HEK293 (cell line): ENCODE data around the gene GSG1L.
A peak's percentile ranks its signal among the peaks of the same experiment; 100 is the strongest.

ENCODE experiments used
- CTCF ChIA-PET: fragments of 350-600 bp; formaldehyde crosslinking; extraction: SDS; loops from one replicate; lab custom pipeline; 2021; ENCODE audit warnings: antibody characterized with exemption; lab: Yijun Ruan, JAX
- POLR2A ChIA-PET: fragments of 300-600 bp; formaldehyde crosslinking; extraction: SDS; loops from one replicate; lab custom pipeline; 2020; ENCODE audit warnings: antibody characterized with exemption, inconsistent platforms; lab: Yijun Ruan, JAX
- H3K27ac ChIP-seq: fragments of 200-500 bp; sonication (Bioruptor generic); 2 replicates; pipeline ENCODE4 v1.5.1; 2014; ENCODE audit warnings: low read depth, low read length, control low read depth, inconsistent platforms; ENCODE audit errors: extremely low read depth
- H3K36me3 ChIP-seq, 2 experiments: fragments of 200-500 bp in 1 of 2; sonication (Bioruptor generic) in 1 of 2; 1 replicate in 1 of 2; 2 replicates in 1 of 2; pipeline ENCODE4 v1.5.1; 2014 to 2017; ENCODE audit warnings: inconsistent platforms in 2 of 2, low read length in 2 of 2; ENCODE audit not compliant: control insufficient read depth in 2 of 2, insufficient read depth in 1 of 2
- H3K4me1 ChIP-seq: fragments of 200-500 bp; sonication (Bioruptor generic); 2 replicates; pipeline ENCODE4 v1.5.1; 2014; ENCODE audit warnings: mild to moderate bottlenecking, low read length, inconsistent platforms; ENCODE audit not compliant: control insufficient read depth, insufficient read depth
- H3K4me3 ChIP-seq: 2 replicates; pipeline ENCODE4 v1.5.1; 2011; ENCODE audit warnings: low read depth, mild to moderate bottlenecking, control low read depth, low read length, moderate library complexity
- H3K9me3 ChIP-seq: fragments of 200-500 bp; sonication (Bioruptor generic); 2 replicates; pipeline ENCODE4 v1.5.1; 2014; ENCODE audit warnings: low read depth, low read length, inconsistent platforms; ENCODE audit not compliant: control insufficient read depth, insufficient read depth
- GLIS1 ChIP-seq: fragments of 450-650 bp; formaldehyde crosslinking; IDR thresholded peaks from 2 replicates; pipeline ENCODE4 v1.5.1; 2016; ENCODE audit warnings: missing biosample characterization, missing genetic modification characterization
- OSR2 ChIP-seq: fragments of 450-650 bp; formaldehyde crosslinking; IDR thresholded peaks from 2 replicates; pipeline ENCODE4 v1.5.1; 2016; ENCODE audit warnings: missing biosample characterization, missing genetic modification characterization
- RBAK ChIP-seq: fragments of 450-650 bp; formaldehyde crosslinking; IDR thresholded peaks from 2 replicates; pipeline ENCODE4 v1.5.1; 2016; ENCODE audit warnings: missing biosample characterization, missing genetic modification characterization
- SCRT1 ChIP-seq: fragments of 450-650 bp; formaldehyde crosslinking; IDR thresholded peaks from 2 replicates; pipeline ENCODE4 v1.5.1; 2016; ENCODE audit warnings: missing biosample characterization, missing genetic modification characterization, borderline replicate concordance
- TRIM28 ChIP-seq: IDR thresholded peaks from 2 replicates; pipeline ENCODE4 v1.6.1; 2011; ENCODE audit warnings: low read length, control low read depth, borderline replicate concordance
- ZFP69B ChIP-seq: fragments of 450-650 bp; formaldehyde crosslinking; IDR thresholded peaks from 2 replicates; pipeline ENCODE4 v1.5.1; 2016; ENCODE audit warnings: missing biosample characterization, missing genetic modification characterization
- ZNF132 ChIP-seq: fragments of 450-650 bp; formaldehyde crosslinking; IDR thresholded peaks from 2 replicates; pipeline ENCODE4 v1.5.1; 2017; ENCODE audit warnings: missing biosample characterization, missing genetic modification characterization, borderline replicate concordance
- ZNF2 ChIP-seq: fragments of 450-650 bp; formaldehyde crosslinking; IDR thresholded peaks from 2 replicates; pipeline ENCODE4 v1.5.1; 2016; ENCODE audit warnings: missing biosample characterization, missing genetic modification characterization
- ZNF302 ChIP-seq: fragments of 450-650 bp; formaldehyde crosslinking; IDR thresholded peaks from 2 replicates; pipeline ENCODE4 v1.5.1; 2016; ENCODE audit warnings: missing biosample characterization, missing genetic modification characterization, low read depth
- ZNF324 ChIP-seq: fragments of 450-650 bp; formaldehyde crosslinking; IDR thresholded peaks from 2 replicates; pipeline ENCODE4 v1.5.1; 2016; ENCODE audit warnings: missing biosample characterization, missing genetic modification characterization
- ZNF341 ChIP-seq: fragments of 450-650 bp; formaldehyde crosslinking; IDR thresholded peaks from 2 replicates; pipeline ENCODE4; 2016; ENCODE audit warnings: low read depth, missing biosample characterization, missing genetic modification characterization
- ZNF623 ChIP-seq: fragments of 450-650 bp; formaldehyde crosslinking; IDR thresholded peaks from 2 replicates; pipeline ENCODE4 v1.5.1; 2016; ENCODE audit warnings: missing biosample characterization, missing genetic modification characterization
- ZNF626 ChIP-seq: fragments of 450-650 bp; sonication (Bioruptor Pico); formaldehyde crosslinking; IDR thresholded peaks from 2 replicates; pipeline ENCODE4 v1.5.1; 2018; ENCODE audit warnings: missing biosample characterization, missing genetic modification characterization, inconsistent platforms
- ZNF76 ChIP-seq: fragments of 450-650 bp; formaldehyde crosslinking; IDR thresholded peaks from 2 replicates; pipeline ENCODE4; 2016; ENCODE audit warnings: low read depth, missing biosample characterization, missing genetic modification characterization, borderline replicate concordance
- ZNF791 ChIP-seq: fragments of 450-650 bp; formaldehyde crosslinking; IDR thresholded peaks from 2 replicates; pipeline ENCODE4 v1.5.1; 2016; ENCODE audit warnings: missing biosample characterization, missing genetic modification characterization
- ZNF830 ChIP-seq: fragments of 450-650 bp; IDR thresholded peaks from 2 replicates; pipeline ENCODE4 v1.5.0; 2018; ENCODE audit warnings: missing biosample characterization, missing genetic modification characterization, low read depth, mild to moderate bottlenecking, moderate library complexity
- ZSCAN16 ChIP-seq: fragments of 450-650 bp; formaldehyde crosslinking; IDR thresholded peaks from 2 replicates; pipeline ENCODE4 v1.5.1; 2016; ENCODE audit warnings: missing biosample characterization, missing genetic modification characterization
- TF ChIP-seq, protein P1 (sequence below): fragments of 450-650 bp; IDR thresholded peaks from 2 replicates; pipeline ENCODE4 v1.5.1; 2018; ENCODE audit warnings: missing biosample characterization, missing genetic modification characterization
- TF ChIP-seq, protein P2 (sequence below): fragments of 450-650 bp; formaldehyde crosslinking; IDR thresholded peaks from 2 replicates; pipeline ENCODE4 v1.5.1; 2016; ENCODE audit warnings: missing biosample characterization, missing genetic modification characterization
- TF ChIP-seq, protein P3 (sequence below): fragments of 450-650 bp; formaldehyde crosslinking; IDR thresholded peaks from 2 replicates; pipeline ENCODE4 v1.5.1; 2016; ENCODE audit warnings: missing biosample characterization, missing genetic modification characterization
- TF ChIP-seq, protein P4 (sequence below): fragments of 450-650 bp; formaldehyde crosslinking; IDR thresholded peaks from 2 replicates; pipeline ENCODE4 v1.5.1; 2017; ENCODE audit warnings: missing biosample characterization, missing genetic modification characterization

Gene GSG1L

DNA sequence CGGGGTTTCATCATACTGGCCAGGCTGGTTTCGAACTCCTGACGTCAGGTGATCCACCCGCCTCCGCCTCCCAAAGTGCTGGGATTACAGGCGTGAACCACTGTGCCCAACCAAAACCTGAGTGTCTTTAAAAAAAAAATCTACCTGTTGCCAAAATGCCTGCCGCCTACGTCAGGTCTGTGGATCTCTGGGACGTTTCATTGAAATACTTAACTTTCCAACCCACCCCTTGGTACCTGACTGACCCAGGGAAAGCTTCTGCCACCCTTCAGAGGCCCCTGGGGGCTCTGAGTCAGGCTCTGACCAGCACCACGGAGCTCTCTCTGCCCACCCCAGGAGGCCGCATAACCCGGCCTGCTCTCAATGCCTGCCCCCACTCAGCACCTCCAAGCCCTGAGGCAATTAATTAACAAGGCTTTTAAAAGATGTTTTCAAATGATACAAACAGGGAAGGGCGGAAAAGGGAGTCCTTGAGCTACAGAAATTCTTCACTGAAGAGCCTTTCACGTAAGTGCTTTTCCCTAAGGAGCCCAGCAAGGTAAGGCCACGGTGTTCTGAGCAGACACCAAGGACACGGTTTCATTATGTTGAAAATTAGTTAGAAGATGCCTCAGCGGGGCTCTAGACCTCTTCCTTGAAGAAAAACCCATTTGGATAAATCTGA, 29.3 kb upstream of the GSG1L start (continued):
- TF ChIP-seq SCRT1 (tag by site-specific recombination): peak; percentile 65; the same call in 1 of the 2 replicates

DNA sequence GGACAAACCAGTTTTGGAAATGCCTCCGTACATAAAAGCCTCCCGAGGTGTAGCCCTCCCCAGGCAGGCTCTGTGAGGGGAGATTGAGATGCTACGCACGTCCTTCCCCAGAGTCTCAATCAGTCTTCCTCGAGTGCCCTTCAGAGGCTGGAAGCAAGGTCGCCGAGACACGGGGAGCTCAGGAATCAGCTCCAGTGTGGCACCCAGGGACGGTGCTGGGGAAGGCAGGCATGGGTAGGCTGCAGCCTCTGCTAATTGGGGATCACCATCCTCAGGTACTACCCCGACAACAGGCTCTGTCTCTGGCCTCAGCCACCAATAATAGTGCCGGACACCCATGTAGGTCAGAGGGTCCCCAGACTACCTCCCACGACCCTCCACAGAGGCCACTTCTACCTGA, 28.1 kb upstream of the GSG1L start:
- Histone ChIP-seq H3K4me1 (no peaks in the 10 kb centered on the region), H3K27ac (no peak overlapping the region), H3K9me3 (no peaks in the 10 kb centered on the region), H3K36me3 (peaks cover 0 to under 1% of the 10 kb centered on the region in 2 experiments; a peak in 2 of 3 replicates), H3K4me3 (no peak overlapping the region)
- TF ChIP-seq, protein P1, sequence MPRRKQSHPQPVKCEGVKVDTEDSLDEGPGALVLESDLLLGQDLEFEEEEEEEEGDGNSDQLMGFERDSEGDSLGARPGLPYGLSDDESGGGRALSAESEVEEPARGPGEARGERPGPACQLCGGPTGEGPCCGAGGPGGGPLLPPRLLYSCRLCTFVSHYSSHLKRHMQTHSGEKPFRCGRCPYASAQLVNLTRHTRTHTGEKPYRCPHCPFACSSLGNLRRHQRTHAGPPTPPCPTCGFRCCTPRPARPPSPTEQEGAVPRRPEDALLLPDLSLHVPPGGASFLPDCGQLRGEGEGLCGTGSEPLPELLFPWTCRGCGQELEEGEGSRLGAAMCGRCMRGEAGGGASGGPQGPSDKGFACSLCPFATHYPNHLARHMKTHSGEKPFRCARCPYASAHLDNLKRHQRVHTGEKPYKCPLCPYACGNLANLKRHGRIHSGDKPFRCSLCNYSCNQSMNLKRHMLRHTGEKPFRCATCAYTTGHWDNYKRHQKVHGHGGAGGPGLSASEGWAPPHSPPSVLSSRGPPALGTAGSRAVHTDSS (tag by site-specific recombination): no peak
- TF ChIP-seq ZNF623 (tag by site-specific recombination) (no peak), ZNF830 (tag by site-specific recombination) (no peak), ZSCAN16 (tag by site-specific recombination) (no peak), ZFP69B (tag by site-specific recombination) (no peak), ZNF791 (tag by site-specific recombination) (no peak), ZNF341 (tag by site-specific recombination) (no peak)
- TF ChIP-seq, protein P2, sequence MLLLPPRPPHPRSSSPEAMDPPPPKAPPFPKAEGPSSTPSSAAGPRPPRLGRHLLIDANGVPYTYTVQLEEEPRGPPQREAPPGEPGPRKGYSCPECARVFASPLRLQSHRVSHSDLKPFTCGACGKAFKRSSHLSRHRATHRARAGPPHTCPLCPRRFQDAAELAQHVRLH (tag by site-specific recombination): no peak
- ChIA-PET CTCF (interaction anchor here (0.6 to 1.6 kb wide), 9 partner anchors 8 to 528 kb away, joined by 3 to 4 read pairs (median 3); no protein-coding TSS in a partner anchor), POLR2A (no interaction called here)

DNA sequence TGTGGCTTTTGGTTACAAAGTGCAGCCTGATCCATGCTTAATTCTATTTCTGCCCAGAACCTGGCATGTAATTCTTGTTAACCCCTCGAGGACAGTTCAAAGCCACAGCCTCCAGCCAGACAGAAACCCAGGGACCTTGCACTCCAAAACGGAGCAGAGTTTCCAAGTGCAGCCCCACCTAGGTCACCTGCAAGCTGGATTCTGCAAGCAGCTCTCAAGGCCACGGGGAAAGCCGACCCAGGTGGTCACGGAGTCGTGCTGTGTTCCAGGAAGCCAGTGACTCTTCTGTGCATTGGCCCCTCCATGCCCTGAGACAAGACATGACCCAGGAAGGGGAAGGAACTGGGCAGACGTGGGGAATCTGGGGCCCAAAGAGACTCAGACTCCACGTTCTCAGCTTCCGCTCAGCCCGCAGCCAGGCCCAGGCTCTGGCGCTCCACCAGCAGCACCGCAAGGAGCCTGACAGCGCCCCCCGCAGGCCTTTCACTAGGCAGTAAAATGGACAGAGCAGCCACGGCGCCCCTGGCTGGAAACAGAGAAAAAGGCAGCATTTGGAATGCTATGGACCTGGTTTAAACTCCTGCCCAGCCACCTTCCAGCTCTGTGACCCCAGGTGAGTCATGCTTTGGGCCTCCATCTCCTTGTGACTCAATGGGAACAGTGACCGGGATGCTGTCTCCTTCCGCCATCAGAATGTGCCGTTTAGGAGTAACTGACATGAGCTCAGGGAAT, 27.3 kb upstream of the GSG1L start:
- no peak overlapping the region for H3K4me3 ChIP-seq
- no peak for TF ChIP-seq ZNF2 (tag by site-specific recombination)
- TF ChIP-seq, protein P3, sequence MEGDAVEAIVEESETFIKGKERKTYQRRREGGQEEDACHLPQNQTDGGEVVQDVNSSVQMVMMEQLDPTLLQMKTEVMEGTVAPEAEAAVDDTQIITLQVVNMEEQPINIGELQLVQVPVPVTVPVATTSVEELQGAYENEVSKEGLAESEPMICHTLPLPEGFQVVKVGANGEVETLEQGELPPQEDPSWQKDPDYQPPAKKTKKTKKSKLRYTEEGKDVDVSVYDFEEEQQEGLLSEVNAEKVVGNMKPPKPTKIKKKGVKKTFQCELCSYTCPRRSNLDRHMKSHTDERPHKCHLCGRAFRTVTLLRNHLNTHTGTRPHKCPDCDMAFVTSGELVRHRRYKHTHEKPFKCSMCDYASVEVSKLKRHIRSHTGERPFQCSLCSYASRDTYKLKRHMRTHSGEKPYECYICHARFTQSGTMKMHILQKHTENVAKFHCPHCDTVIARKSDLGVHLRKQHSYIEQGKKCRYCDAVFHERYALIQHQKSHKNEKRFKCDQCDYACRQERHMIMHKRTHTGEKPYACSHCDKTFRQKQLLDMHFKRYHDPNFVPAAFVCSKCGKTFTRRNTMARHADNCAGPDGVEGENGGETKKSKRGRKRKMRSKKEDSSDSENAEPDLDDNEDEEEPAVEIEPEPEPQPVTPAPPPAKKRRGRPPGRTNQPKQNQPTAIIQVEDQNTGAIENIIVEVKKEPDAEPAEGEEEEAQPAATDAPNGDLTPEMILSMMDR (tag by site-specific recombination): 0 out of 2 replicates have a peak, but pooled peaks have one; percentile 19
- TF ChIP-seq, all 188 proteins: peak for 1
- POLR2A ChIA-PET: interaction anchor here (0.6 kb wide), 1 partner anchor 11 kb away, joined by 3 read pairs; no protein-coding TSS in a partner anchor
- CTCF ChIA-PET: interaction anchor here (0.7 to 1.6 kb wide), 8 partner anchors 9 to 435 kb away, joined by 3 to 4 read pairs (median 3); no protein-coding TSS in a partner anchor
- Histone ChIP-seq H3K9me3 (no peaks in the 10 kb centered on the region), H3K27ac (no peak overlapping the region), H3K4me1 (no peaks in the 10 kb centered on the region), H3K36me3 (no peaks in the 10 kb centered on the region; a peak in 1 of 3 replicates)

DNA sequence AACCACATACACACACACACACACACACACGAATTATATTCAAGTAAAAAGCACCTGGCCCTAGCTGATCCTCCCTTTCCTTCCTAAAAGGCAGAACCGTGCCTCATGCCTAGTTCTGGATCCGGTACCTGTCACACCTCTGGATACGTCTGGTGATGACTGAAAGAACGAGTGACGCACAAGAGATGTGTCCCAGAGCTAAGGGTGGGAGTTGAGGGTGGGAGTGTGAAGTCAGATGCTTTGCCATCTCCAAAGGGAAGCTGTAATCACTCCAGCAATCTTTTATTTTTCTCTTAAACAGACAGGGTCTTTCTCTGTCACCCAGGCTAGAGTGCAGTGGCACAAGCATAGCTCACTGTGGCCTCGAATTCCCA, 26.5 kb upstream of the GSG1L start:
- Histone ChIP-seq H3K4me1 (no peaks in the 10 kb centered on the region), H3K9me3 (no peaks in the 10 kb centered on the region), H3K27ac (no peak overlapping the region), H3K4me3 (no peak overlapping the region), H3K36me3 (no peaks in the 10 kb centered on the region; a peak in 1 of 3 replicates)
- ChIA-PET POLR2A (interaction anchor here (0.5 to 0.6 kb wide), 2 partner anchors 9 to 24 kb away, joined by 3 read pairs; no protein-coding TSS in a partner anchor), CTCF (interaction anchor here (1.3 kb wide), 1 partner anchor 9 kb away, joined by 3 read pairs; no protein-coding TSS in a partner anchor)
- TF ChIP-seq ZNF626 (tag by site-specific recombination): no peak
- TF ChIP-seq RBAK (tag by site-specific recombination): no peak
- TF ChIP-seq ZNF132 (tag by site-specific recombination): no peak
- TF ChIP-seq ZNF302 (tag by site-specific recombination): no peak
- TF ChIP-seq ZNF76 (tag by site-specific recombination): no peak
- no peak for TF ChIP-seq ZNF324 (tag by site-specific recombination)
- no peak for TF ChIP-seq GLIS1 (tag by site-specific recombination)
- TF ChIP-seq, protein P4, sequence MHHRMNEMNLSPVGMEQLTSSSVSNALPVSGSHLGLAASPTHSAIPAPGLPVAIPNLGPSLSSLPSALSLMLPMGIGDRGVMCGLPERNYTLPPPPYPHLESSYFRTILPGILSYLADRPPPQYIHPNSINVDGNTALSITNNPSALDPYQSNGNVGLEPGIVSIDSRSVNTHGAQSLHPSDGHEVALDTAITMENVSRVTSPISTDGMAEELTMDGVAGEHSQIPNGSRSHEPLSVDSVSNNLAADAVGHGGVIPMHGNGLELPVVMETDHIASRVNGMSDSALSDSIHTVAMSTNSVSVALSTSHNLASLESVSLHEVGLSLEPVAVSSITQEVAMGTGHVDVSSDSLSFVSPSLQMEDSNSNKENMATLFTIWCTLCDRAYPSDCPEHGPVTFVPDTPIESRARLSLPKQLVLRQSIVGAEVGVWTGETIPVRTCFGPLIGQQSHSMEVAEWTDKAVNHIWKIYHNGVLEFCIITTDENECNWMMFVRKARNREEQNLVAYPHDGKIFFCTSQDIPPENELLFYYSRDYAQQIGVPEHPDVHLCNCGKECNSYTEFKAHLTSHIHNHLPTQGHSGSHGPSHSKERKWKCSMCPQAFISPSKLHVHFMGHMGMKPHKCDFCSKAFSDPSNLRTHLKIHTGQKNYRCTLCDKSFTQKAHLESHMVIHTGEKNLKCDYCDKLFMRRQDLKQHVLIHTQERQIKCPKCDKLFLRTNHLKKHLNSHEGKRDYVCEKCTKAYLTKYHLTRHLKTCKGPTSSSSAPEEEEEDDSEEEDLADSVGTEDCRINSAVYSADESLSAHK (tag by site-specific recombination): no peak
- TF ChIP-seq OSR2: no peak
- TF ChIP-seq TRIM28: no peak
